RWPE2 (cell line): ENCODE data around the gene UQCRQ.

Source experiments
- ATAC-seq: fragments of 200-7000 bp; cut with Tn5 transposase; 3 replicates; pipeline ENCODE4 v1.9.1; 2021; ENCODE audit warnings: low read depth
- DNase-seq: peaks from one replicate; pipeline ENCODE4 v3.0.0-alpha.2; 2020; ENCODE audit warnings: low spot score
- H3K27ac ChIP-seq: fragments of 450-650 bp; 2 replicates; pipeline ENCODE4 v1.5.1; 2017; ENCODE audit warnings: mild to moderate bottlenecking; ENCODE audit not compliant: poor library complexity, severe bottlenecking
- H3K27me3 ChIP-seq: fragments of 250-450 bp; sonication (Bioruptor Pico); 2 replicates; pipeline ENCODE4 v1.5.1; 2021; ENCODE audit warnings: mild to moderate bottlenecking, moderate library complexity; ENCODE audit not compliant: insufficient read depth, poor library complexity, severe bottlenecking
- H3K36me3 ChIP-seq: fragments of 250-450 bp; sonication (Bioruptor Pico); 2 replicates; pipeline ENCODE4 v1.5.1; 2020; ENCODE audit warnings: low read depth, mild to moderate bottlenecking, moderate library complexity
- H3K4me1 ChIP-seq: fragments of 250-450 bp; sonication (Bioruptor Pico); 2 replicates; pipeline ENCODE4 v1.5.1; 2021; ENCODE audit warnings: mild to moderate bottlenecking, moderate library complexity; ENCODE audit not compliant: insufficient read depth, poor library complexity, severe bottlenecking
- H3K4me3 ChIP-seq: fragments of 250-450 bp; sonication (Bioruptor Pico); 2 replicates; pipeline ENCODE4 v1.5.1; 2021; ENCODE audit warnings: mild to moderate bottlenecking, moderate library complexity; ENCODE audit not compliant: severe bottlenecking
- H3K9me3 ChIP-seq: fragments of 250-450 bp; sonication (Bioruptor Pico); 2 replicates; pipeline ENCODE4 v1.5.1; 2021; ENCODE audit warnings: mild to moderate bottlenecking, moderate library complexity; ENCODE audit not compliant: severe bottlenecking
- TF ChIP-seq, protein P1 (sequence below): fragments of 450-650 bp; IDR thresholded peaks from one replicate; pipeline ENCODE4 v1.5.1; 2017; ENCODE audit warnings: mild to moderate bottlenecking, moderate library complexity; ENCODE audit not compliant: poor library complexity, severe bottlenecking

Gene UQCRQ

DNA sequence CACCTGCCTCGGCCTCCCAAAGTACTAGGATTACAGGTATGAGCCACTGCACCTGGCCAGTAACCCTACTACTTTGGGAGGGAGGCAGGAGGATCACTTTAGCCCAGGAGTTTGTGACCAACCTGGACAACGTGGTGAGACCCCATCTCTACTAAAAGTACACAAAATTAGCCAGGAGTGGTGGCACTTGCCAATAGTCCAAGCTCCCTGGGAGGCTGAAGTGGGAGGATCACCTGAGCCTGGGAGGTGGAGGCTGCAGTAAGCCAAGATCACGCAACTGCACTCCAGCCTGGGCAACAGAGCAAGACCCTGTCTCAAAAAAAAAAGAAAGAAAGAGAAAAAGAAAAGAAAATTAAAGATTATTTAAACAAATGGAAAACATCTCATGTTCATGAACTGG lies 10.4 kb upstream of the UQCRQ start:
- H3K4me3 ChIP-seq: no peak overlapping the region
- H3K27ac ChIP-seq: no peak overlapping the region
- no peaks in the 10 kb centered on the region for H3K4me1 ChIP-seq
- ATAC-seq (no peak), DNase-seq (no peak)
- TF ChIP-seq, protein P1, sequence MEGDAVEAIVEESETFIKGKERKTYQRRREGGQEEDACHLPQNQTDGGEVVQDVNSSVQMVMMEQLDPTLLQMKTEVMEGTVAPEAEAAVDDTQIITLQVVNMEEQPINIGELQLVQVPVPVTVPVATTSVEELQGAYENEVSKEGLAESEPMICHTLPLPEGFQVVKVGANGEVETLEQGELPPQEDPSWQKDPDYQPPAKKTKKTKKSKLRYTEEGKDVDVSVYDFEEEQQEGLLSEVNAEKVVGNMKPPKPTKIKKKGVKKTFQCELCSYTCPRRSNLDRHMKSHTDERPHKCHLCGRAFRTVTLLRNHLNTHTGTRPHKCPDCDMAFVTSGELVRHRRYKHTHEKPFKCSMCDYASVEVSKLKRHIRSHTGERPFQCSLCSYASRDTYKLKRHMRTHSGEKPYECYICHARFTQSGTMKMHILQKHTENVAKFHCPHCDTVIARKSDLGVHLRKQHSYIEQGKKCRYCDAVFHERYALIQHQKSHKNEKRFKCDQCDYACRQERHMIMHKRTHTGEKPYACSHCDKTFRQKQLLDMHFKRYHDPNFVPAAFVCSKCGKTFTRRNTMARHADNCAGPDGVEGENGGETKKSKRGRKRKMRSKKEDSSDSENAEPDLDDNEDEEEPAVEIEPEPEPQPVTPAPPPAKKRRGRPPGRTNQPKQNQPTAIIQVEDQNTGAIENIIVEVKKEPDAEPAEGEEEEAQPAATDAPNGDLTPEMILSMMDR: no peak
- H3K36me3 ChIP-seq: no peaks in the 10 kb centered on the region
- H3K27me3 ChIP-seq: no peaks in the 10 kb centered on the region
- no peaks in the 10 kb centered on the region for H3K9me3 ChIP-seq

DNA sequence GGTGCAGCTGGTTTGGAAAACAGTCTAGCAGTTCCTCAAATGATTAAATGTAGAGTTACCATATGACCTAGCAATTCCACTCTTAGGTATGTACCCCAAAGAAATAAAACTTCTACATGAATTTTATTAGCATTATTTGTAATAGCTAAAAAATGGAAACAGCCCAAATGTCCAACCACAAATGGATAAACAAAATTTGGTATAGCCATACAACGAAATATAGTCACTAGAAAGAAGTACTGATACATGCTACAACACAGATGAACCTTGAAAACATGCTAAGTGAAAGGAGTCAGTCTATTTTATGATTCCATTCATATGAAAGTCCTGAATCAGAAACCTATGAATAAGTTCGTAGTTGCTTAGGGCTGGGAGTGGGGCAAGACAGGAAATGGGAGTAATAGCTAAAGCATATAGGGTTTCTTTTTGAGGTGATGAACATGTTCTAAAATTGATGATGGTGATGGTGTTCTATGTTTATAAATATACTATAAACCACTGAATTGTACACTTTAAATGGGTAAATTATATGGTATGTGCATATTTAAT lies 6.5 kb upstream of the UQCRQ start:
- no peak; the same call in 2 of the 3 replicates for ATAC-seq

DNA sequence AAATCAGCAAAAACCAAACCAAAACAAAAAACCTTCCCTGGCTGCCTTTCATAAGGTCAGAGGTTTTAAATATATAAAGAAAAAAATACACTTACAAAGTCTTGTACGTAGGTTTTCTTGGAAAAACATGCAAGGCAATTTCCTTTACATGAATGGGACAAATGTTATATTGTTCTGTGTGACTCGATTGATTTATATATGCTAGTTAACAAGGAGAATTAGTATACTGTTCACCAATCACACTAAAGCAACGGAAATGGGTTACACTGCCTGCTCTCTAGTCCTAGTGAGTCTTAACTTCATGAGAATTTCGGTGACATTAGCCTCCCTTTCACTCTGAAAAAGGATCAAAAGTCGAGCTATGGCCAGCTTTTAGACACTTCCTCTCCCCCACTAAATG lies 5.7 kb upstream of the UQCRQ start:
- H3K9me3 ChIP-seq: no peaks in the 10 kb centered on the region
- no peak overlapping the region for H3K27ac ChIP-seq
- H3K4me3 ChIP-seq: no peak overlapping the region
- TF ChIP-seq, protein P1: no peak
- ATAC-seq (no peak), DNase-seq (no peak)
- H3K4me1 ChIP-seq: no peaks in the 10 kb centered on the region
- no peaks in the 10 kb centered on the region for H3K27me3 ChIP-seq
- no peaks in the 10 kb centered on the region for H3K36me3 ChIP-seq

More for the DNA sequence above, 6.5 kb upstream of the UQCRQ start:
- no peak overlapping the region for H3K4me3 ChIP-seq
- H3K9me3 ChIP-seq: no peaks in the 10 kb centered on the region
- H3K27ac ChIP-seq: no peak overlapping the region
- no peaks in the 10 kb centered on the region for H3K4me1 ChIP-seq
- H3K27me3 ChIP-seq: no peaks in the 10 kb centered on the region
- TF ChIP-seq, protein P1: no peak
- no peak for DNase-seq
- H3K36me3 ChIP-seq: no peaks in the 10 kb centered on the region

DNA sequence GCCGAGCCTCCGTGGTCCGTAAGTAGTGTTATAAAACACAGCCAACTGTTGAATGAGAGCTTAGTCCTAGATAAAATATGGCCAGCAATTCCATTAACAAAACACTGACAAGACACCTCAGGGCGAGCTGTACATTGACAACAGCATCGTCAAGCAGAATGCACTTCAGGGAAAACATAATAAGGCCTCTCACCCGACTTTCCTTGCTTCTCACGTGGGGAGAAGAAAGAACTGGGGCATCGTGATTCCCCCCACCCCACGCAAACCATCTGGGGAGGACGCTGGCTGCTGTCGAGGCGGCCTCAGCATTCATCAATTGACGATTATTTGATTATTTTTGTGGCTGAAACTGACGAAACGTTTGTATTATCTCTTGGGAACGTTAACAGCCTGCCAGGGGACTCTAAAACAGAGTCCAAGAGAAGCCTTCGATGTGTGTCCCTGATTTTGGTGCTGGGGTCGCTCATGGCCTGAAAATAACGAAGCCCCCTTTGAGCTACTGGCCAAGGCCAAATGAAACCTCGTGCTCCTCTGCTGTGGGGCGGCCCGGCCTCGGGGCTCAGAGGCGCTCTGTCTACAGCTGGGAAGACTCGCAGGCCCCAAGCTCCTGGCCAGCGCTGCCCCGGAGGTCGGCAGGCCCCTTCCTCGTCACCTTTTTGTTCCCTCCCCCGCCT lies 637 bp upstream of the UQCRQ start:
- Histone ChIP-seq H3K27me3 (no peaks in the 10 kb centered on the region), H3K4me3 (peak overlapping the region; percentile 70), H3K36me3 (peaks cover 35% of the 10 kb centered on the region), H3K4me1 (peaks cover 3% of the 10 kb centered on the region), H3K9me3 (no peaks in the 10 kb centered on the region), H3K27ac (peak overlapping the region; percentile 19)
- no peak; the same call in 2 of the 3 replicates for ATAC-seq
- DNase-seq: no peak
- TF ChIP-seq, protein P1: no peak

DNA sequence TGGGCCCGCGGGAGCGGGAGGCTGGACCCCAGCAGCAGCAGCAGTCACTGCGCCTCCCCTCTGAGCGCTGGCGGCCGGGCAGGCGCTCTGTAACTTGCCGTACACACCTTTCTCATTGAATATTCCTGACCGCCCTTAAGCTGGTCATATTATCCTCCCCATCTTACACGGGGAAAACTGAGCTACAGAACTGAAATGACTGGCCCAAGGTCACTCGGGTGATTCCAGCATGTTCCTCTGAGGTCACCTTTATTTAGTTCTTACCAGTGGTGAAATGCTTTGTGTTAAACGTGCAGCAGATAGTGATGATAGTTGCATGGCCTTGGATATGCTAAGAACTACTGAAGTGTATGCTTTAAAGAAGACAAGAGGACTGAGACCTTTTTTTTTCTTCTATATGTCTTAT lies 607 bp downstream of the UQCRQ start:
- H3K36me3 ChIP-seq: peaks cover 41% of the 10 kb centered on the region
- peaks cover 3% of the 10 kb centered on the region for H3K4me1 ChIP-seq
- no peak for DNase-seq
- TF ChIP-seq, protein P1: no peak
- no peaks in the 10 kb centered on the region for H3K27me3 ChIP-seq
- H3K27ac ChIP-seq: peak overlapping the region; percentile 19
- no peaks in the 10 kb centered on the region for H3K9me3 ChIP-seq
- peak overlapping the region; percentile 70 for H3K4me3 ChIP-seq
- no peak for ATAC-seq
